Esophagus squamous epithelium (tissue), 4 donors: ENCODE measurements around the gene CCNB1IP1.

Experiments used
- POLR2A ChIP-seq, 4 donors: fragments of 450-650 bp; IDR thresholded peaks; one replicate each; pipeline ENCODE4 v1.6.1; 2017; ENCODE audit warnings: antibody characterized with exemption in 4 of 4, mild to moderate bottlenecking in 4 of 4, moderate library complexity in 3 of 4
- TF ChIP-seq, protein P1 (sequence below), 6 experiments: fragments of 450-650 bp in 4 of 6; fragments of 200-600 bp in 2 of 6; sonication (generic) in 2 of 6; IDR thresholded peaks; one replicate each; pipeline ENCODE4 v1.5.1; 2016 to 2019; ENCODE audit warnings: antibody characterized with exemption in 6 of 6, mild to moderate bottlenecking in 4 of 6, moderate library complexity in 4 of 6

DNA sequence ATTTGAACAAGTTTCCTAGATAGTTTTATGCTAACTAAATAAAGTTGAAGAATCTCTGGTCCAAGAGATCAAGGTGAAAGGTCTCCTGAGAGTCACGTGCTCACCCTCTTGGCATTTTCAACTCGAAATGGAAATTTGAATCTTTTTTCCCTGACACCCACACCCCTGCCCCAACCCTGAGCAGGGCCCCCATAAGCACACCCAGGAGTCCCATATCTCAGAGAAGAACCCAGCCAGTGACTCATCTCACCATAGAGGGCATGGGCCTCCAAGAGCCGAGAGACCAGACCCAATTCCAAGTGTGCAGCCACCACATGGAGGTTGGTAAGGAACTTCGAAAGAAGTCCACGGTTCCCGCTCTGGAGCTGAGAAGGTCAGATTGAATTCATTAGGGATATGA lies 47.6 kb upstream of the CCNB1IP1 start:
- TF ChIP-seq, protein P1, sequence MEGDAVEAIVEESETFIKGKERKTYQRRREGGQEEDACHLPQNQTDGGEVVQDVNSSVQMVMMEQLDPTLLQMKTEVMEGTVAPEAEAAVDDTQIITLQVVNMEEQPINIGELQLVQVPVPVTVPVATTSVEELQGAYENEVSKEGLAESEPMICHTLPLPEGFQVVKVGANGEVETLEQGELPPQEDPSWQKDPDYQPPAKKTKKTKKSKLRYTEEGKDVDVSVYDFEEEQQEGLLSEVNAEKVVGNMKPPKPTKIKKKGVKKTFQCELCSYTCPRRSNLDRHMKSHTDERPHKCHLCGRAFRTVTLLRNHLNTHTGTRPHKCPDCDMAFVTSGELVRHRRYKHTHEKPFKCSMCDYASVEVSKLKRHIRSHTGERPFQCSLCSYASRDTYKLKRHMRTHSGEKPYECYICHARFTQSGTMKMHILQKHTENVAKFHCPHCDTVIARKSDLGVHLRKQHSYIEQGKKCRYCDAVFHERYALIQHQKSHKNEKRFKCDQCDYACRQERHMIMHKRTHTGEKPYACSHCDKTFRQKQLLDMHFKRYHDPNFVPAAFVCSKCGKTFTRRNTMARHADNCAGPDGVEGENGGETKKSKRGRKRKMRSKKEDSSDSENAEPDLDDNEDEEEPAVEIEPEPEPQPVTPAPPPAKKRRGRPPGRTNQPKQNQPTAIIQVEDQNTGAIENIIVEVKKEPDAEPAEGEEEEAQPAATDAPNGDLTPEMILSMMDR (IDR thresholded peaks at IDR 0.05), result no peak
- no peak for TF ChIP-seq POLR2A (IDR thresholded peaks at IDR 0.05)
